Measurements from ENCODE around the gene GALNT15. TPM values are rescaled to one million over a fixed set of nuclear protein-coding genes. Genes with fewer than 3 reads are reported as not detected.

GALNT15 gene
- total RNA-seq, 2 experiments from 2014 or later, result not detected

DNA sequence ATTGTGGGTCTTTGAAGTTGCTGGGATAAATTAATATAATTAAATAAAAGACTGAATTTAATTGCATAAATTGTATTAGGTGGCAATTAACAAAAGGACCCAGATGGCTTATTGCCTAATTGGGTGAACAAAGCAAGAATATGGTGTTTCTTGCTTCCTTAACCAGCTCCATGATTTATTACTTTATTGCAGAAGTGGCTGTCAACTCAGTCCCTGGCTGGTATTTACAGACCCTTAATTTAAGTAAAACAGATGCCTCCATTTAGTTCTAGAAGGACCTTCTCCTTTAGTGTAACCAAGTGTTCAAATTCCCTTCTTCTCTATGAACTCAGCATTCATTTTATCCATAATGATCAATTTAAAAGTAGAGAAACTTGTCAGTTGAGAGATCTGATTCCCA is 55.2 kb downstream of the GALNT15 start:
- Mint-ChIP-seq H3K4me3 (no peak overlapping the region), H3K27me3 (peaks cover 8% of the 10 kb centered on the region), H3K4me1 (no peaks in the 10 kb centered on the region), H3K9me3 (no peaks in the 10 kb centered on the region), H3K36me3 (ENCODE audit: low read depth) (peaks cover 3% of the 10 kb centered on the region), H3K27ac (no peak overlapping the region)
- CTCF ChIA-PET, result no interaction called here
- DNase-seq, result no peak
- POLR2A ChIA-PET, result no interaction called here

DNA sequence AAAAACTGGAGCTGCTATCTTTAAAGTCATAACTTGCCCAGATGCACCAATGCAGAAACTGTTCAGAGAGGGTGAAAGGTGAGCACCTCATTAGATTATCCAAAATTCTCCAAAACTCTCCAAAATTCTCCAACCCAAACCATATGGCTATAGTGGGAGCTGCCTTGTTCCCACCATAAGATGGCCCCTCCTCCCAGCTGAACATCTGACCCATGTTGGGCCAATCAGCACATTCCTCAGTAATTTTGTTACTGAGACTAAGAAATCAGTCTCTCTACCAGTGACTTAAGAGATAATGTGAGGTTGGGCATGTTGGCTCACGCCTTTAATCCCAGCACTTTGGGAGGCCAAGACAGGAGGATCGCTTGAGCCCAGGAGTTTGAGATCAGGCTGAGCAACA is 57.5 kb downstream of the GALNT15 start:
- Mint-ChIP-seq H3K4me3 (no peak overlapping the region), H3K4me1 (no peaks in the 10 kb centered on the region), H3K27ac (no peak overlapping the region), H3K9me3 (no peaks in the 10 kb centered on the region), H3K36me3 (ENCODE audit: low read depth) (peaks cover 3% of the 10 kb centered on the region), H3K27me3 (peaks cover 8% of the 10 kb centered on the region)
- no peak for DNase-seq
- ChIA-PET POLR2A (no interaction called here), CTCF (no interaction called here)

GRCh38 chr3:16233806-16234205 is 59.3 kb downstream of the GALNT15 start:
- Mint-ChIP-seq H3K27me3 (peaks cover 5% of the 10 kb centered on the region), H3K4me3 (no peak overlapping the region), H3K27ac (no peak overlapping the region), H3K4me1 (peaks cover under 1% of the 10 kb centered on the region), H3K9me3 (no peaks in the 10 kb centered on the region), H3K36me3 (ENCODE audit: low read depth) (peaks cover 3% of the 10 kb centered on the region)
- no peak for DNase-seq
- ChIA-PET POLR2A (interaction anchor here (0.7 kb wide), 1 partner anchor 451 kb away, joined by 3 read pairs; no protein-coding TSS in a partner anchor), CTCF (interaction anchor here (1.5 kb wide), 1 partner anchor 10 kb away, joined by 4 read pairs; no protein-coding TSS in a partner anchor)

DNA sequence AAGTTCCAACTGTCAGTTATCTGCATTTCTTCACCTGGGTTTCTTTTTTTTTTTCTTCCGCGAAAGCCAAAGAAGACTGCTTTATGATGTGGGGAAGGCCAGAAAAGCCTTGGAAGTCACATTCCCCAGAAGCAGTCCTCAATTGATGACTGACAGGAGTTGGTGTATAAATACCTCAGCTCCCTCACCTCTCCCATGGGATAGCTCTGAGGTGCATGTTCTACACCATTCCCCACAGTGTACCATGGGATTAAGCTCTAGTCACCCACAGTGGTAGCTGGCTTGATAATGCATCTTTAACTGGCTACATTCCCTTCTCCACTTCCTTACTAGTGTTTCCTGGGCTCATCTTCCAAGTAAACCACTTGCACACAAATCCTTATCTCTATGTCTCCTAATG is 59.8 kb downstream of the GALNT15 start:
- ChIA-PET CTCF (interaction anchor here (1.1 to 1.5 kb wide), 2 partner anchors 10 to 14 kb away, joined by 4 to 5 read pairs; no protein-coding TSS in a partner anchor), POLR2A (interaction anchor here (0.7 kb wide), 1 partner anchor 452 kb away, joined by 3 read pairs; no protein-coding TSS in a partner anchor)
- Mint-ChIP-seq H3K9me3 (no peaks in the 10 kb centered on the region), H3K27ac (no peak overlapping the region), H3K27me3 (peaks cover 5% of the 10 kb centered on the region), H3K4me3 (no peak overlapping the region), H3K36me3 (ENCODE audit: low read depth) (peaks cover 3% of the 10 kb centered on the region), H3K4me1 (peaks cover 4% of the 10 kb centered on the region)
- DNase-seq, result no peak

DNA sequence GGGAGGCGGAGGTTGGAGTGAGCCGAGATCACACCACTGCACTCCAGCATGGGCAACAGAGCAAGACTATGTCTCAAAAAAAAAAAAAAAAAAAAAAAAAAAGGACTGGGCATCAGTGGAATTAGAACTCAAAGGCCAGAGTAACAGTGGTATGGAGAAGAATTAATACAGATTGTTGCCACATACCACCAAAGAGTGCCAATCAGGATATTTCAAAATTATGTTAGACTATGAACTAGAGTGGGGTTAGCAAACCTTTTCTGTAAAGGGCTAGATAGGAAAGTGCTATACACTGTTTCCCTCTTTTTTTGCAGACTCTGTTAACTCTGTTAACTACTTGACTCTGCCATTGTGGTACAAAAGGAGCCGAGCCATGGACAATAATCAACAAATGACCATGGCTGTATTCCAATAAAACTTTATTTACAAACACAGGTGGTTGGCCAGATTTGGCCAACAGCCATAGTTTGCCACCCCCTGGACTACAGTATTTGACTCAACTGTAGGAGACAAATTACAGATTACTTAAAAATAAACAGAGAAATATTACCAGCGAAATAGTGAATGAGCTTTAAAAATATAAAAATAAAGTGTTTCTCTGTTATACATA is 61.7 kb downstream of the GALNT15 start:
- H3K4me1 Mint-ChIP-seq, result peaks cover 19% of the 10 kb centered on the region
- no peaks in the 10 kb centered on the region for H3K9me3 Mint-ChIP-seq
- ChIA-PET CTCF (no interaction called here), POLR2A (no interaction called here)
- H3K4me3 Mint-ChIP-seq, result no peak overlapping the region
- H3K36me3 Mint-ChIP-seq (ENCODE audit: low read depth), result peaks cover 3% of the 10 kb centered on the region
- DNase-seq, result no peak
- peaks cover 3% of the 10 kb centered on the region for H3K27me3 Mint-ChIP-seq
- H3K27ac Mint-ChIP-seq, result no peak overlapping the region

- Mint-ChIP-seq H3K27ac (no peak overlapping the region), H3K4me3 (no peak overlapping the region), H3K9me3 (no peaks in the 10 kb centered on the region), H3K27me3 (peaks cover 3% of the 10 kb centered on the region), H3K36me3 (ENCODE audit: low read depth) (peaks cover 3% of the 10 kb centered on the region), H3K4me1 (peaks cover 19% of the 10 kb centered on the region)
- ChIA-PET POLR2A (no interaction called here), CTCF (no interaction called here)
- no peak for DNase-seq
These were observed 62.4 kb downstream of the GALNT15 start for GRCh38 chr3:16236856-16237393.

GRCh38 chr3:16239086-16239770 is 64.7 kb downstream of the GALNT15 start:
- ChIA-PET CTCF (no interaction called here), POLR2A (no interaction called here)
- Mint-ChIP-seq H3K36me3 (ENCODE audit: low read depth) (no peaks in the 10 kb centered on the region), H3K27ac (no peak overlapping the region), H3K4me1 (peaks cover 30% of the 10 kb centered on the region), H3K9me3 (no peaks in the 10 kb centered on the region), H3K4me3 (no peak overlapping the region), H3K27me3 (no peaks in the 10 kb centered on the region)
- DNase-seq, result no peak

DNA sequence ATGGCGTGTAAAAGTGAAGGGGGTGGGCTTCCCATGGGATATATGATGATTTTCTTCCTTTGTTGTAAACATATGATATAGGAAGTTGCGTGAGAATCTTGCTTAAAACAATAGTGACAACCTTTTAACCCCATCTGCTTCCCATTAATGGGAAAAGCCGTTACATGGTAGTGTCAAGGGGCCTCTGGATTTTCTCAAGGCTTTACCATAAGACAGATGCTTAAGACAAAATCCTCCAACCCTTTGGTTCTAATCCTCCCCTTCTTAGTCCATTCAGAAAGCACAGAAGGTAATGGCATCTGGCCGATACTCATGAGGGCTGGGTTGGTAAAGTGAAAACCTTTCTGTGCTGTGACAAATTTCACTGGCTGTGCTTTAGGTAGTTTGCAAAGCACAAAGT is 65.3 kb downstream of the GALNT15 start:
- Mint-ChIP-seq H3K9me3 (no peaks in the 10 kb centered on the region), H3K36me3 (ENCODE audit: low read depth) (no peaks in the 10 kb centered on the region), H3K4me3 (no peak overlapping the region), H3K27ac (no peak overlapping the region), H3K27me3 (no peaks in the 10 kb centered on the region), H3K4me1 (peaks cover 30% of the 10 kb centered on the region)
- ChIA-PET POLR2A (no interaction called here), CTCF (no interaction called here)
- DNase-seq, result no peak

DNA sequence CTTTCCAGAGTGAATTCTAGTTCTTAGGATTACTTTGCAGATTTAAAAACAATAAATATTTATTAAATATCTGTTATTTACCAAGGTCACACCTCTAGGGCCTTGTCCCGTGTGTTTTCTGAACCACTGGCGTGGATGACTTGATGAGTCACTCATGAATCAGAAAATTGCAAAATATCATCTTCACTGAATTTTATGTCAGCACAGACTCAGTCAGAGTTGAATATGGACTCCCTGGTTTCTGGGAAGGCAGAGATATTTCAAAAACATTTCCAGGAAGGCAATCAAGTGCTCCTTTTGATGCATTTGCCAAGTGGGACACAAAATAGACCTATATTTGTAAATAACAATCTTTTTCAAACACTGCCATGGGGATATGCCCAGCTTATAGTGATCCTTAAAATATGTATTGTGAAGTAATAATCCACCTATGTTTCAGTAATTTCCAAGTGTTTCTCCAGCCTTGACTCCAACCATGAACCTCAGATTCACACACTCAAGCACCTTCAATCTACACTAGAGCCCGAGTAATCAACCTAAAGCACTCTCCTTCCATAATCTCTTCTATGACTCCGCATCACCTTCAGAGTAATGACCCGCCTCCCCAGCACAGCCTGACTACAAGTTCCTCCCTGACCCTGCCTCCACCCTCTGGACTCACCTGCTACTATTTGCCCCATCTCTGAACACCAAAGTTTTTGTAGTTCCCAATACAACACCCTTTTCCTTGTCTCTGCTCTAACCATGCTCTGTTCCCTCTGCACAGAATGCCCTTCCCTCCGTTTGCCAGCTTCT is 65.9 kb downstream of the GALNT15 start:
- no peaks in the 10 kb centered on the region for H3K9me3 Mint-ChIP-seq
- H3K36me3 Mint-ChIP-seq (ENCODE audit: low read depth), result no peaks in the 10 kb centered on the region
- POLR2A ChIA-PET, result no interaction called here
- no peak overlapping the region for H3K4me3 Mint-ChIP-seq
- CTCF ChIA-PET, result interaction anchor here (0.6 kb wide), 1 partner anchor 228 kb away, joined by 3 read pairs; no protein-coding TSS in a partner anchor
- H3K27ac Mint-ChIP-seq, result no peak overlapping the region
- no peaks in the 10 kb centered on the region for H3K27me3 Mint-ChIP-seq
- DNase-seq, result no peak
- H3K4me1 Mint-ChIP-seq, result peaks cover 30% of the 10 kb centered on the region

- CTCF ChIA-PET, result interaction anchor here (0.6 kb wide), 1 partner anchor 227 kb away, joined by 3 read pairs; no protein-coding TSS in a partner anchor
These were observed 66.7 kb downstream of the GALNT15 start for GRCh38 chr3:16241225-16241624.

GRCh38 chr3:16242177-16242576 is 67.7 kb downstream of the GALNT15 start:
- H3K27me3 Mint-ChIP-seq, result no peaks in the 10 kb centered on the region
- H3K4me1 Mint-ChIP-seq, result peaks cover 35% of the 10 kb centered on the region
- ChIA-PET POLR2A (interaction anchor here (1.5 kb wide), 1 partner anchor 10 kb away, joined by 3 read pairs; no protein-coding TSS in a partner anchor), CTCF (interaction anchor here (0.5 to 0.7 kb wide), 2 partner anchors 193 to 445 kb away, joined by 3 to 6 read pairs; no protein-coding TSS in a partner anchor)
- no peak for DNase-seq
- H3K36me3 Mint-ChIP-seq (ENCODE audit: low read depth), result no peaks in the 10 kb centered on the region
- no peaks in the 10 kb centered on the region for H3K9me3 Mint-ChIP-seq
- H3K4me3 Mint-ChIP-seq, result no peak overlapping the region
- H3K27ac Mint-ChIP-seq, result no peak overlapping the region

More at GRCh38 chr3:16241225-16241624, 66.7 kb downstream of the GALNT15 start:
- no peaks in the 10 kb centered on the region for H3K9me3 Mint-ChIP-seq
- DNase-seq, result no peak
- peaks cover 30% of the 10 kb centered on the region for H3K4me1 Mint-ChIP-seq
- POLR2A ChIA-PET, result no interaction called here
- H3K4me3 Mint-ChIP-seq, result no peak overlapping the region
- H3K27me3 Mint-ChIP-seq, result no peaks in the 10 kb centered on the region
- no peak overlapping the region for H3K27ac Mint-ChIP-seq
- no peaks in the 10 kb centered on the region for H3K36me3 Mint-ChIP-seq (ENCODE audit: low read depth)

GRCh38 chr3:16243706-16244490 is 69.4 kb downstream of the GALNT15 start:
- Mint-ChIP-seq H3K4me1 (peaks cover 42% of the 10 kb centered on the region), H3K36me3 (ENCODE audit: low read depth) (no peaks in the 10 kb centered on the region), H3K27me3 (no peaks in the 10 kb centered on the region), H3K4me3 (no peak overlapping the region), H3K27ac (no peak overlapping the region), H3K9me3 (no peaks in the 10 kb centered on the region)
- CTCF ChIA-PET, result interaction anchor here (0.9 to 1.6 kb wide), 5 partner anchors 10 to 195 kb away, joined by 3 to 6 read pairs (median 4); partner anchors contain the start of gene DPH3
- POLR2A ChIA-PET, result interaction anchor here (0.9 to 1.5 kb wide), 2 partner anchors 8 to 40 kb away, joined by 3 read pairs; no protein-coding TSS in a partner anchor
- no peak for DNase-seq
